HCT116 (cell line): ENCODE measurements around the gene GLDC. TPM values are rescaled to one million over a fixed set of nuclear protein-coding genes. Genes with fewer than 3 reads are reported as not detected.

ENCODE experiments used
- ATAC-seq: fragments of 200-7000 bp; cut with Tn5 transposase; 2 replicates; pipeline ENCODE4 v1.9.1; 2020; ENCODE audit warnings: mild to moderate bottlenecking, moderate library complexity
- BruUV-seq: library from RNA; stranded (reverse); fragments of 400-500 nt; replicated peaks from 2 replicates; lab custom pipeline; 2021; lab: Mats Ljungman, UMichigan
- CTCF ChIA-PET: fragments of 300-600 bp; sonication (Branson Sonifier 250); formaldehyde crosslinking; loops from one replicate; lab custom pipeline; 2021; ENCODE audit warnings: antibody characterized with exemption; lab: Charles Lee
- POLR2A ChIA-PET: fragments of 300-600, 350-600 bp; sonication (Branson Sonifier 250); formaldehyde crosslinking; loops from one replicate; lab custom pipeline; 2021; ENCODE audit warnings: antibody characterized with exemption; lab: Charles Lee
- RAD21 ChIA-PET, 2 experiments: fragments of 300-600 bp; sonication (Branson Sonifier 250); formaldehyde crosslinking; loops; one replicate each; lab custom pipeline; 2023; ENCODE audit warnings: low total read pairs in 2 of 2; ENCODE audit not compliant: uncharacterized antibody in 2 of 2, unreplicated experiment in 2 of 2, low non-redundant PET in 1 of 2; lab: Charles Lee
- DNase-seq: peaks from one replicate; pipeline ENCODE4 v3.0.0-alpha.2; 2010; ENCODE audit warnings: low read depth, low spot score
- H2AFZ ChIP-seq: fragments of 200-600 bp; shearing (Covaris generic), sonication (generic); 2 replicates; pipeline ENCODE4 v1.6.1; 2017; ENCODE audit warnings: low read depth, mixed run types, mixed read lengths, antibody characterized with exemption, low read length; ENCODE audit not compliant: poor library complexity, severe bottlenecking
- H3K27ac ChIP-seq: 2 replicates; pipeline ENCODE4 v1.5.1; 2012; ENCODE audit warnings: low read depth, low read length
- H3K27me3 ChIP-seq: fragments of 200-600 bp; sonication (generic); 2 replicates; pipeline ENCODE4 v1.6.1; 2016; ENCODE audit warnings: mixed run types, low read length, mixed read lengths; ENCODE audit not compliant: insufficient read depth
- H3K36me3 ChIP-seq, 2 experiments: fragments of 200-500 bp in 1 of 2; fragments of 200-600 bp in 1 of 2; sonication (Bioruptor generic) in 1 of 2; sonication (generic) in 1 of 2; 2 replicates each; pipeline versions ENCODE4 v1.5.1 to v1.6.1; 2014 to 2016; ENCODE audit warnings: low read length in 2 of 2, inconsistent platforms in 1 of 2, mixed read lengths in 1 of 2, mixed run types in 1 of 2; ENCODE audit not compliant: insufficient read depth in 2 of 2, control insufficient read depth in 1 of 2
- H3K4me1 ChIP-seq, 2 experiments: fragments of 200-600 bp in 1 of 2; sonication (generic) in 1 of 2; 2 replicates each; pipeline versions ENCODE4 v1.5.1 to v1.6.1; 2012 to 2017; ENCODE audit warnings: low read length in 2 of 2, inconsistent platforms in 1 of 2, mild to moderate bottlenecking in 1 of 2, mixed read lengths in 1 of 2, mixed run types in 1 of 2, moderate library complexity in 1 of 2; ENCODE audit not compliant: insufficient read depth in 2 of 2, control insufficient read depth in 1 of 2
- H3K4me2 ChIP-seq: fragments of 200-600 bp; sonication (generic); 2 replicates; pipeline ENCODE4 v1.6.1; 2017; ENCODE audit warnings: mixed run types, low read length, mixed read lengths
- H3K4me3 ChIP-seq, 2 experiments: fragments of 200-600 bp in 1 of 2; sonication (generic) in 1 of 2; replicated peaks in 1 of 2; 2 replicates each; pipeline ENCODE4 v1.5.1; 2011 to 2016; ENCODE audit warnings: low read length in 2 of 2, control low read depth in 1 of 2, low read depth in 1 of 2, mild to moderate bottlenecking in 1 of 2, mixed read lengths in 1 of 2, mixed run types in 1 of 2
- H3K79me2 ChIP-seq: fragments of 200-600 bp; sonication (generic); 2 replicates; pipeline ENCODE4 v1.6.1; 2017; ENCODE audit warnings: mild to moderate bottlenecking, mixed run types, low read length, moderate library complexity, mixed read lengths; ENCODE audit not compliant: insufficient read depth
- H3K9ac ChIP-seq: fragments of 200-600 bp; sonication (generic); 2 replicates; pipeline ENCODE4 v1.6.1; 2016; ENCODE audit warnings: low read length, mixed read lengths
- H3K9me2 ChIP-seq: fragments of 200-600 bp; sonication (generic), shearing (Covaris generic); 2 replicates; pipeline ENCODE4 v1.6.1; 2017; ENCODE audit warnings: mixed run types, mild to moderate bottlenecking, moderate library complexity; ENCODE audit not compliant: insufficient read depth
- H3K9me3 ChIP-seq, 2 experiments: fragments of 200-500 bp in 1 of 2; fragments of 200-600 bp in 1 of 2; sonication (Bioruptor generic) in 1 of 2; sonication (generic) in 1 of 2; 2 replicates each; pipeline ENCODE4 v1.6.1; 2014 to 2017; ENCODE audit warnings: low read length in 2 of 2, mixed read lengths in 2 of 2, inconsistent platforms in 1 of 2, low read depth in 1 of 2, mild to moderate bottlenecking in 1 of 2, mixed run types in 1 of 2, moderate library complexity in 1 of 2; ENCODE audit not compliant: control insufficient read depth in 1 of 2, insufficient read depth in 1 of 2
- H4K20me1 ChIP-seq: fragments of 200-600 bp; sonication (generic), shearing (Covaris generic); 2 replicates; pipeline ENCODE4 v1.6.1; 2017; ENCODE audit warnings: mixed run types, mild to moderate bottlenecking, moderate library complexity; ENCODE audit not compliant: insufficient read depth
- CBX3 ChIP-seq: IDR thresholded peaks from 2 replicates; pipeline ENCODE4 v1.6.1; 2012; ENCODE audit warnings: low read depth
- ELF1 ChIP-seq: IDR thresholded peaks from 2 replicates; pipeline ENCODE4 v1.6.1; 2012; ENCODE audit warnings: low read depth, borderline replicate concordance
- EZH2phosphoT487 ChIP-seq: fragments of 200-600 bp; IDR thresholded peaks from 2 replicates; pipeline ENCODE4 v1.6.1; 2018; ENCODE audit warnings: antibody characterized with exemption, borderline replicate concordance
- FOSL1 ChIP-seq: IDR thresholded peaks from 2 replicates; pipeline ENCODE4 v1.6.1; 2012; ENCODE audit warnings: low read depth
- JUND ChIP-seq: IDR thresholded peaks from 2 replicates; pipeline ENCODE4 v1.6.1; 2012
- POLR2A ChIP-seq: IDR thresholded peaks from 2 replicates; pipeline ENCODE4 v1.7.0; 2011; ENCODE audit warnings: borderline replicate concordance; ENCODE audit not compliant: insufficient read depth, insufficient read length; ENCODE audit errors: extremely low read depth
- RAD21 ChIP-seq: IDR thresholded peaks from 2 replicates; pipeline ENCODE4 v1.6.1; 2012; ENCODE audit warnings: low read depth, mild to moderate bottlenecking
- SIN3A ChIP-seq: IDR thresholded peaks from 2 replicates; pipeline ENCODE4 v1.6.1; 2012; ENCODE audit warnings: low read depth
- SP1 ChIP-seq: IDR thresholded peaks from 2 replicates; pipeline ENCODE4 v1.6.1; 2012; ENCODE audit warnings: low read depth
- YY1 ChIP-seq: IDR thresholded peaks from 2 replicates; pipeline ENCODE4 v1.6.1; 2011; ENCODE audit warnings: low read length, low read depth, moderate library complexity, mild to moderate bottlenecking; ENCODE audit not compliant: insufficient replicate concordance; ENCODE audit errors: extremely low read depth
- intact Hi-C: fragments of 100-400 bp; cut with micrococcal nuclease; formaldehyde crosslinking; loops from 2 replicates; pipeline ENCODE4 v1.10.0; 2022
- total RNA-seq: library from RNA; stranded (reverse); gene quantifications from one replicate; pipeline ENCODE4 v1.2.1, GENCODE V29; 2021; ENCODE audit not compliant: unreplicated experiment
- TF ChIP-seq, protein P1 (sequence below): IDR thresholded peaks from 2 replicates; pipeline ENCODE4 v1.6.1; 2012; ENCODE audit warnings: low read depth
- TF ChIP-seq, protein P2 (sequence below): IDR thresholded peaks from 2 replicates; pipeline ENCODE4 v1.6.1; 2012
- TF ChIP-seq, protein P3 (sequence below), 3 experiments: fragments of 200-600 bp in 1 of 3; sonication (generic) in 1 of 3; IDR thresholded peaks in 2 of 3; conservative IDR thresholded peaks in 1 of 3; 2 replicates each; pipeline ENCODE4 v1.5.1; 2012 to 2017; ENCODE audit warnings: low read depth in 2 of 3, low read length in 2 of 3, antibody characterized with exemption in 1 of 3, borderline replicate concordance in 1 of 3, control low read depth in 1 of 3, mild to moderate bottlenecking in 1 of 3, mixed read lengths in 1 of 3, mixed run types in 1 of 3, moderate library complexity in 1 of 3; ENCODE audit not compliant: insufficient read depth in 1 of 3

Gene GLDC
- total RNA-seq, 1 experiment from 2014 or later: 4.9 TPM

DNA sequence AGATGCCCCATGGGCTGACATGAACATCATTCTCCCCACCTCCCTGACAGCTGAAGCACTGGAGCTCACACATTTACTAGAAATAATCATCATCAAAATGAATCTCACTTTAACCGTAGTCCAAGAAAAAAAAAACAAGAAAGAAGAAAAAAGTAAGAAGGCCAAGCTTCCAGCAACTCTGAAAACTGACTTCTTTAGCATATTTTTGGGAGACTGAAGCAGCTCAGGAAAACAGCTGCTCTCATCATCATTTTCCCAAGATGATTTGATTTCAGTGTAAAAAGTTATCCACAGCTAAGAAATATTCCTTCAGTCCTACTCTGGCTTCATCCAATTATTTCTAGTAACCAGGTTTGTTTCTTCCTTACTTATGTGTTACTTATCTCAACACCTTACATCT, 91.7 kb downstream of the GLDC start:
- no peaks in the 10 kb centered on the region for H3K27me3 ChIP-seq
- CTCF ChIA-PET: no interaction called here
- no peak for DNase-seq
- TF ChIP-seq, protein P1, sequence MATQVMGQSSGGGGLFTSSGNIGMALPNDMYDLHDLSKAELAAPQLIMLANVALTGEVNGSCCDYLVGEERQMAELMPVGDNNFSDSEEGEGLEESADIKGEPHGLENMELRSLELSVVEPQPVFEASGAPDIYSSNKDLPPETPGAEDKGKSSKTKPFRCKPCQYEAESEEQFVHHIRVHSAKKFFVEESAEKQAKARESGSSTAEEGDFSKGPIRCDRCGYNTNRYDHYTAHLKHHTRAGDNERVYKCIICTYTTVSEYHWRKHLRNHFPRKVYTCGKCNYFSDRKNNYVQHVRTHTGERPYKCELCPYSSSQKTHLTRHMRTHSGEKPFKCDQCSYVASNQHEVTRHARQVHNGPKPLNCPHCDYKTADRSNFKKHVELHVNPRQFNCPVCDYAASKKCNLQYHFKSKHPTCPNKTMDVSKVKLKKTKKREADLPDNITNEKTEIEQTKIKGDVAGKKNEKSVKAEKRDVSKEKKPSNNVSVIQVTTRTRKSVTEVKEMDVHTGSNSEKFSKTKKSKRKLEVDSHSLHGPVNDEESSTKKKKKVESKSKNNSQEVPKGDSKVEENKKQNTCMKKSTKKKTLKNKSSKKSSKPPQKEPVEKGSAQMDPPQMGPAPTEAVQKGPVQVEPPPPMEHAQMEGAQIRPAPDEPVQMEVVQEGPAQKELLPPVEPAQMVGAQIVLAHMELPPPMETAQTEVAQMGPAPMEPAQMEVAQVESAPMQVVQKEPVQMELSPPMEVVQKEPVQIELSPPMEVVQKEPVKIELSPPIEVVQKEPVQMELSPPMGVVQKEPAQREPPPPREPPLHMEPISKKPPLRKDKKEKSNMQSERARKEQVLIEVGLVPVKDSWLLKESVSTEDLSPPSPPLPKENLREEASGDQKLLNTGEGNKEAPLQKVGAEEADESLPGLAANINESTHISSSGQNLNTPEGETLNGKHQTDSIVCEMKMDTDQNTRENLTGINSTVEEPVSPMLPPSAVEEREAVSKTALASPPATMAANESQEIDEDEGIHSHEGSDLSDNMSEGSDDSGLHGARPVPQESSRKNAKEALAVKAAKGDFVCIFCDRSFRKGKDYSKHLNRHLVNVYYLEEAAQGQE: no peak
- TF ChIP-seq EZH2phosphoT487 (no peak), ELF1 (no peak), POLR2A (no peak), CBX3 (no peak), YY1 (no peak), SIN3A (no peak), FOSL1 (no peak), JUND (no peak), SP1 (no peak), RAD21 (no peak)
- TF ChIP-seq, protein P2, sequence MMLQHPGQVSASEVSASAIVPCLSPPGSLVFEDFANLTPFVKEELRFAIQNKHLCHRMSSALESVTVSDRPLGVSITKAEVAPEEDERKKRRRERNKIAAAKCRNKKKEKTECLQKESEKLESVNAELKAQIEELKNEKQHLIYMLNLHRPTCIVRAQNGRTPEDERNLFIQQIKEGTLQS: no peak
- TF ChIP-seq, protein P3, sequence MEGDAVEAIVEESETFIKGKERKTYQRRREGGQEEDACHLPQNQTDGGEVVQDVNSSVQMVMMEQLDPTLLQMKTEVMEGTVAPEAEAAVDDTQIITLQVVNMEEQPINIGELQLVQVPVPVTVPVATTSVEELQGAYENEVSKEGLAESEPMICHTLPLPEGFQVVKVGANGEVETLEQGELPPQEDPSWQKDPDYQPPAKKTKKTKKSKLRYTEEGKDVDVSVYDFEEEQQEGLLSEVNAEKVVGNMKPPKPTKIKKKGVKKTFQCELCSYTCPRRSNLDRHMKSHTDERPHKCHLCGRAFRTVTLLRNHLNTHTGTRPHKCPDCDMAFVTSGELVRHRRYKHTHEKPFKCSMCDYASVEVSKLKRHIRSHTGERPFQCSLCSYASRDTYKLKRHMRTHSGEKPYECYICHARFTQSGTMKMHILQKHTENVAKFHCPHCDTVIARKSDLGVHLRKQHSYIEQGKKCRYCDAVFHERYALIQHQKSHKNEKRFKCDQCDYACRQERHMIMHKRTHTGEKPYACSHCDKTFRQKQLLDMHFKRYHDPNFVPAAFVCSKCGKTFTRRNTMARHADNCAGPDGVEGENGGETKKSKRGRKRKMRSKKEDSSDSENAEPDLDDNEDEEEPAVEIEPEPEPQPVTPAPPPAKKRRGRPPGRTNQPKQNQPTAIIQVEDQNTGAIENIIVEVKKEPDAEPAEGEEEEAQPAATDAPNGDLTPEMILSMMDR (IDR thresholded peaks at IDR 0.05 in 2 of 3, conservative IDR thresholded peaks at IDR 0.05 in 1 of 3; ENCODE audit: borderline replicate concordance in 1 of 3, insufficient read depth in 1 of 3, low read depth in 2 of 3, low read length in 2 of 3): no peak
- TF ChIP-seq, all 23 proteins: peak for 0
- POLR2A ChIA-PET: interaction anchor here (0.9 kb wide), 1 partner anchor 10 kb away, joined by 3 read pairs; no protein-coding TSS in a partner anchor
- no peak overlapping the region for H3K27ac ChIP-seq
- H2AFZ ChIP-seq: no peak overlapping the region
- ATAC-seq: no peak
- no peaks in the 10 kb centered on the region for H3K36me3 ChIP-seq
- no peak overlapping the region for H3K4me3 ChIP-seq
- no peaks in the 10 kb centered on the region for H3K79me2 ChIP-seq
- RAD21 ChIA-PET: no interaction called here
- intact Hi-C loops: no loop called here
- H3K9ac ChIP-seq: no peak overlapping the region
- H3K4me1 ChIP-seq: peaks cover 0 to 3% of the 10 kb centered on the region in 2 experiments; a peak in 1 of 4 replicates
- no peaks in the 10 kb centered on the region for H3K9me3 ChIP-seq
- no TSS peak for BruUV-seq
- H4K20me1 ChIP-seq: no peaks in the 10 kb centered on the region
- H3K4me2 ChIP-seq: no peak overlapping the region
- peaks cover 4% of the 10 kb centered on the region; the same call in 1 of the 2 replicates for H3K9me2 ChIP-seq
